PFSK-1 (cell line): ENCODE measurements around the gene LENEP.

Experiments used
- FOXP2 ChIP-seq: optimal IDR thresholded peaks from 2 replicates; pipeline ENCODE3; 2011; ENCODE audit warnings: borderline replicate concordance, control low read depth, inconsistent platforms; ENCODE audit not compliant: insufficient read depth; ENCODE audit errors: extremely low read length, extremely low read depth
- POLR2AphosphoS5 ChIP-seq: IDR thresholded peaks from 2 replicates; pipeline ENCODE4 v1.6.1; 2012; ENCODE audit warnings: low read depth, mild to moderate bottlenecking, control low read depth, low read length, moderate library complexity
- SIN3A ChIP-seq: IDR thresholded peaks from 2 replicates; pipeline ENCODE4 v1.6.1; 2012; ENCODE audit warnings: mild to moderate bottlenecking, low read length, moderate library complexity, borderline replicate concordance; ENCODE audit not compliant: insufficient read depth
- TAF1 ChIP-seq: IDR thresholded peaks from 2 replicates; pipeline ENCODE4 v1.6.1; 2012; ENCODE audit warnings: low read length, control low read depth, borderline replicate concordance; ENCODE audit not compliant: insufficient read depth
- TF ChIP-seq, protein P1 (sequence below), 2 experiments: IDR thresholded peaks; 2 replicates each; pipeline versions ENCODE4 v1.6.1 to v1.8.0; 2011 to 2012; ENCODE audit warnings: low read depth in 2 of 2, low read length in 2 of 2, control low read depth in 1 of 2, inconsistent platforms in 1 of 2, mild to moderate bottlenecking in 1 of 2, moderate library complexity in 1 of 2; ENCODE audit not compliant: insufficient read depth in 1 of 2

Gene LENEP

GRCh38 chr1:154954541-154954940 lies 38.8 kb upstream of the LENEP start:
- TF ChIP-seq, protein P1, sequence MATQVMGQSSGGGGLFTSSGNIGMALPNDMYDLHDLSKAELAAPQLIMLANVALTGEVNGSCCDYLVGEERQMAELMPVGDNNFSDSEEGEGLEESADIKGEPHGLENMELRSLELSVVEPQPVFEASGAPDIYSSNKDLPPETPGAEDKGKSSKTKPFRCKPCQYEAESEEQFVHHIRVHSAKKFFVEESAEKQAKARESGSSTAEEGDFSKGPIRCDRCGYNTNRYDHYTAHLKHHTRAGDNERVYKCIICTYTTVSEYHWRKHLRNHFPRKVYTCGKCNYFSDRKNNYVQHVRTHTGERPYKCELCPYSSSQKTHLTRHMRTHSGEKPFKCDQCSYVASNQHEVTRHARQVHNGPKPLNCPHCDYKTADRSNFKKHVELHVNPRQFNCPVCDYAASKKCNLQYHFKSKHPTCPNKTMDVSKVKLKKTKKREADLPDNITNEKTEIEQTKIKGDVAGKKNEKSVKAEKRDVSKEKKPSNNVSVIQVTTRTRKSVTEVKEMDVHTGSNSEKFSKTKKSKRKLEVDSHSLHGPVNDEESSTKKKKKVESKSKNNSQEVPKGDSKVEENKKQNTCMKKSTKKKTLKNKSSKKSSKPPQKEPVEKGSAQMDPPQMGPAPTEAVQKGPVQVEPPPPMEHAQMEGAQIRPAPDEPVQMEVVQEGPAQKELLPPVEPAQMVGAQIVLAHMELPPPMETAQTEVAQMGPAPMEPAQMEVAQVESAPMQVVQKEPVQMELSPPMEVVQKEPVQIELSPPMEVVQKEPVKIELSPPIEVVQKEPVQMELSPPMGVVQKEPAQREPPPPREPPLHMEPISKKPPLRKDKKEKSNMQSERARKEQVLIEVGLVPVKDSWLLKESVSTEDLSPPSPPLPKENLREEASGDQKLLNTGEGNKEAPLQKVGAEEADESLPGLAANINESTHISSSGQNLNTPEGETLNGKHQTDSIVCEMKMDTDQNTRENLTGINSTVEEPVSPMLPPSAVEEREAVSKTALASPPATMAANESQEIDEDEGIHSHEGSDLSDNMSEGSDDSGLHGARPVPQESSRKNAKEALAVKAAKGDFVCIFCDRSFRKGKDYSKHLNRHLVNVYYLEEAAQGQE (IDR thresholded peaks at IDR 0.05; ENCODE audit: insufficient read depth in 1 of 2, low read depth in 2 of 2, low read length in 2 of 2), result no peak
- TF ChIP-seq SIN3A (no peak), TAF1 (no peak), POLR2AphosphoS5 (no peak), FOXP2 (no peak)

DNA sequence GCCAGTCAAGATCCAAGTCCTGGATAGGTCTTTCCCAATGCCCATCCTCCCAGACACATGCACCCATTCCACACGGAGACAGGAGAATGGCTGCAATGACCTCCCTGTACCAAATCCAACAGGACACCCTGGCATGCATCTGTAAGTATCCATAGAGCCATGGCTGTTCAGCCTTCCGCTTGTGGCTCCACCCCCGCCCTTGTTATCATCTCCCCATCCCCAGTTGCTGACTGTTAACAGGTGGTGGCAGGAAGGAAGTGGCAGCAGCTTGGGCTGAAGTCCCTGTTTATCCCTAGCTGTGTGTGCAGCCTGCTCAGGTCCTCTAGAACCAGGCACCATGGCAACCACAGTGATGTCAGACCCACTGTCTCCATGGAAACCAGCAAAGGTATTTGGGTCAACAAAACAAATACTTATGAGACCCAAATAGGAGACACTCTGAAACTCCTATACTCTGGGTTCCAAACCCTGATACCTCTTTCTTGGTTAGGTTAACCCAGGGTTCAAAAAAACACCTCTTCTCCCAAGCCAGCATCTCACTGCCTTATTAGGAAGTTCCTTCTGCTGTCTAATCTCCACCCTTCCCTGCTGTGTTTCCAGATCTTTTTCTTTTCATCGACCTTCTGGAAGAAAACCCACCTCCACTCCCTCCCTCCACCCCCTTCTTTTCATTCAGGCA lies 38.2 kb upstream of the LENEP start:
- TF ChIP-seq POLR2AphosphoS5, result no peak
- TF ChIP-seq, protein P1 (IDR thresholded peaks at IDR 0.05; ENCODE audit: insufficient read depth in 1 of 2, low read depth in 2 of 2, low read length in 2 of 2), result no peak
- no peak for TF ChIP-seq FOXP2

DNA sequence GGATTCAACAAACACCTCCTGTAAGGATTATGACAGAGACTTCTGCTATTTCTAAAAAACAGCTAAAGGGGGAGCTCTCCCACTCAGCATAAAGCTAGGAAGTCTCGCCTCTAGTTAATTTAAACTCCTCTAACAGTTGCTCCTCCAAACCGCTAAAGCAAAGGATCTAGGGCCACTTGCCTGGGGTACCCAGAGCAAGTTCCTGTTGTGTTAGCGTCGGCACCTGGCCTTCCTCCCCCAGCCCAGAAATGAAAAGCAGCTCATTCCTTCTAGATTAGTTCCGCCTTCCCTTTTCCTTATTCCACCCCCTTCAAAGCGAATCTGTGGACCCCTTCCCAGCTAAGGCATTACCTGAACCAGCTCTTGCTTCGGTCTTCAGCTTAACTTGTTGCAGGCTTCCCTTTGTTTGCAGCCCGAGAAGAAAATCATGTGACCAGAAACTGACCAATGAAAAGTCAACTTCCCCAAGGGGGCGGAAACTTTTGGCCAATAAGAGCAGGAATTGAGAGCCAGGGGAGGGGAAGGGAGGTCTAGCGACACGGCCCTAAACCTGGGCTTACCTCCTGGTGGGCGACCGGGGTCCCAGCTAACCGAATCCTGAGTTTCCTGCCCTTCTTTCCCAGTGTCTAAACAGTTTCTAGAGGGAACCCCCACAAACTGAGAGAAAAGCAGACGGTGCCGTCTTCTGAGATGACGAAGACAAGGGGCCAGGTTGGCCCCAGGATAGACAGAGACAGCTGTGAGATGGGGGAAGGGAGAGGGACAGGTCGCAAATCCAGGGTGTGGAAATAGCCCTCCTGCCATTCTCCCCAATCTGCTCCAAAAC lies 37.5 kb upstream of the LENEP start, which contains the start of gene PBXIP1:
Gene PBXIP1, minus strand, starts transcription at position 382 of the 826 bp plus-strand sequence. CDS start 2,378 bp downstream, outside the sequence.
- no peak for TF ChIP-seq SIN3A
- no peak for TF ChIP-seq FOXP2
- TF ChIP-seq POLR2AphosphoS5, result no peak
- TF ChIP-seq, protein P1 (IDR thresholded peaks at IDR 0.05; ENCODE audit: insufficient read depth in 1 of 2, low read depth in 2 of 2, low read length in 2 of 2), result no peak
- no peak for TF ChIP-seq TAF1

GRCh38 chr1:154956544-154956941 lies 36.8 kb upstream of the LENEP start:
- TF ChIP-seq TAF1 (no peak), POLR2AphosphoS5 (peak; percentile 35; the same call in 1 of the 2 replicates)

DNA sequence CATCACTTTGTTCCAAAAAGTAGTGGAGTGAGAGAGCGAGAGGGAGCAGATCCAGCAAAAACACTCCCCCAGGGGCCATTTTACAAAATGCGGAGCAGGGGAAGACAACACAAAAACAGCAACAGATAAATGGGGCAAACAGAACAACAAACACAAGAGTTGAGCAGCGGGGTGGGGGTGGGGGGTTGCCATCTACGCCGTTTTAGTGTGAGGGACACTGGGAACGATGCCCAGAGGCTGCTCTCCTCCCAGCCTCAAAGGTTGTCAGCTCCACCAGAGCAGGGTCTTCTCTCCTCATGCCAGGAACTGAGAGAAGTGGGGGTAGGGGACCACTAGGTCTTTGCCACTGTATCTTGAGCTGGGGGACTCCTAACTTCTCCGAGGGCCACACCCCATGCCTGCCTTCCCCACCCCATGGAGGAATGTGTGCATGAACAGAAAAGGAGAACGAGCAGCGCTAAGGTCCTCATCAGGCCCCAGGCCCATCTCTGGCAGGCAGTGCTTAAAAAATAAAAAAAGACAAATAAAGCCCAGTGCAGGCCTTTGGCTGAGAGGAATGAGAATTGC lies 36.2 kb upstream of the LENEP start:
- TF ChIP-seq SIN3A, result no peak
- no peak for TF ChIP-seq TAF1
- no peak for TF ChIP-seq POLR2AphosphoS5
- TF ChIP-seq FOXP2, result no peak
- TF ChIP-seq, protein P1 (IDR thresholded peaks at IDR 0.05; ENCODE audit: insufficient read depth in 1 of 2, low read depth in 2 of 2, low read length in 2 of 2), result no peak
